Epidermal melanocyte (primary cell): ENCODE results near the gene FRG2B.
"Not testable (repeated sequence)": the region's sequence is repeated elsewhere in the genome, so short reads cannot be mapped to it uniquely, and the experiment has no call there.

Experiments used
- DNase-seq: peaks from one replicate; pipeline ENCODE4 v3.0.0; 2011; ENCODE audit warnings: low spot score; ENCODE audit not compliant: insufficient read length

The FRG2B gene

GRCh38 chr10:133600657-133601056 lies 25.9 kb downstream of the FRG2B start:
- no peak for DNase-seq

DNA sequence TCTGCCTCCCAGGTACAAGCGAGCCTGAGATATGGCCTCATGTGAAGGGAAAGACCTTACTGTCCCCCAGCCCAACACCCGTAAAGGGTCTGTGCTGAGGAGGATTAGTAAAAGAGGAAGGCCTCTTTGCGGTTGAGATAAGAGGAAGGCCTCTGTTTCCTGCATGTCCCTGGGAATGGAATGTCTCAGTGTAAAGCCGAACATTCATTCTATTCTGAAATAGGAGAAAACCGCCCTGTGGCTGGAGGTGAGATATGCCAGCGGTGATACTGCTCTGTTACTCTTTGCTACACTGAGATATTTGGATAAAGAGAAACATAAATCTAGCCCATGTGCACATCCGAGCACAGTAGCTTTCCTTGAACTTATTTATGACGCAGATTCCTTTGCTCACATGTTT lies 26.7 kb downstream of the FRG2B start:
- not testable (repeated sequence) for DNase-seq

GRCh38 chr10:133592716-133593115 lies 33.9 kb downstream of the FRG2B start:
- DNase-seq, result no peak

- no peak for DNase-seq
Observed at GRCh38 chr10:133590970-133591359, 35.6 kb downstream of the FRG2B start.

DNA sequence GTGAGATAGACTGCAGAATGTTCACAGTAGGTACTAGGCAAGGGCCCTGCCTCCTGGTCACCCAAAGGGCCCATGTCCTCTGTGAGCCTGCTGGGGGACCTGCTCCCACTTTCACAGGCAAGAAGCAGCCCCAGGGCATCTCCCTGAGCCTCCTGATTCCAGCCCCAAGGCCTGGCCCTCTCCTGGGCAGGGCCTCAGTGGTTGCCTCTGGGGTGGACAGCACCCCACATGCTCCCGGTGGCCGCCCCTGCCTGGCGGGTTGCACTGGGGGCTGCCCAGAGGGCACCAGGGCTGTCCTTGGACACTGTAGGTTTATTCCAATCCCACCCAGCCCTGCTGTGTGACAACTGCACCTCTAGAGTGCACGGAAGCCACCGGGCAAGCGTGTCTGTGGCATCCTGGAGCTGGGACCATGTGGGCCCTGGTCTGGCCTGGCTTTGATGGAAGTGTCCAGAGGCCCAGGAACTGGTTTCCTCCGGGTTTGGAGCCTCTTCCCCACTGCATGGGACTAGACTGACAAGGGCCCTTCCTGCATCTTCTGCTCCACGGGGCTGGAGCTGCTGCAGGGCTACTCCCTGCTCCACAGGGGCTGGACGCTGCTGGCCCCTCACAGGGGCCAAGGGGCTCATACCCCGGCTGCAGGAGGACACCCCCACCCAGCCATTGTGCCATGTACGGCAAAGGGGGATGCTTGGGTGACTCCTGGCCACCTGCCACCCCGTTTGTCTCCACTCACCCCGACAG lies 36.2 kb downstream of the FRG2B start:
- no peak for DNase-seq

GRCh38 chr10:133577037-133577436 lies 49.6 kb downstream of the FRG2B start:
- DNase-seq, result not testable (repeated sequence)
